ENCODE measurements around the gene PC. TPM values are rescaled to one million over a fixed set of nuclear protein-coding genes. Genes with fewer than 3 reads are reported as not detected.

The PC gene
- polyA plus RNA-seq, 1 of the 3 experiments (the other 2 are of a cell fraction): 9.7 TPM

DNA sequence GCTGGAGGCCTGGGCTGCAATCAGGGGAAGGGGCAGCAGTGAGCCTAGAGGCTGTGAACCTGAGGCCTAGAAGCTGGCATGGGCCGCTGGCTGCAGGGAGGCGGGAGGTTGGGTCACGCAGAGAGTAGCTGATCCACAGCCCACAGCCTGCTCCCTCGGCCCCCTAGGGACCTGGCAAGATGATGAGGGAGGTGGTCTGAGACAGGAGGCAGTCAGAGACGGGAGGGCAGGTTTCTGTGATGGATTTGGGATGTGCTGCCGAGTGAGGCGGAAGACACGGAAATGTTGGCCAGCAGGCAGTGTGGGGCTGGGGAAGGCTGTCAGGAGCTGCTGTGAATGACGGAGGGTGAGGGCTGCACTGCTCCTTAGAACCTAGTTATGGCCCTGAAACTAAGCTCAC lies 78.6 kb downstream of the PC start:
- no peaks in the 10 kb centered on the region for H3K79me2 ChIP-seq (ENCODE audit: insufficient read depth)
- no peaks in the 10 kb centered on the region for H3F3A ChIP-seq (replicated peaks; ENCODE audit: insufficient read depth)
- ChIA-PET CTCF (interaction anchor here (0.9 to 4.6 kb wide), 3 partner anchors 10 to 96 kb away, joined by 3 to 44 read pairs (median 4); partner anchors contain the start of gene C11orf86), POLR2A (no interaction called here)
- 96% methylated on average over 9 of the region's 9 CpGs for WGBS (ENCODE audit: low lambda C conversion rate)
- H3K9me2 ChIP-seq: no peaks in the 10 kb centered on the region
- no peaks in the 10 kb centered on the region for H3K36me3 ChIP-seq (replicated peaks in 1 of 2; ENCODE audit: control insufficient read depth in 1 of 2, insufficient read depth in 2 of 2, low read length in 1 of 2)
- no peak for TF ChIP-seq SIN3A (IDR thresholded peaks at IDR 0.05; ENCODE audit: borderline replicate concordance, low read depth, low read length)
- TF ChIP-seq, protein P1, sequence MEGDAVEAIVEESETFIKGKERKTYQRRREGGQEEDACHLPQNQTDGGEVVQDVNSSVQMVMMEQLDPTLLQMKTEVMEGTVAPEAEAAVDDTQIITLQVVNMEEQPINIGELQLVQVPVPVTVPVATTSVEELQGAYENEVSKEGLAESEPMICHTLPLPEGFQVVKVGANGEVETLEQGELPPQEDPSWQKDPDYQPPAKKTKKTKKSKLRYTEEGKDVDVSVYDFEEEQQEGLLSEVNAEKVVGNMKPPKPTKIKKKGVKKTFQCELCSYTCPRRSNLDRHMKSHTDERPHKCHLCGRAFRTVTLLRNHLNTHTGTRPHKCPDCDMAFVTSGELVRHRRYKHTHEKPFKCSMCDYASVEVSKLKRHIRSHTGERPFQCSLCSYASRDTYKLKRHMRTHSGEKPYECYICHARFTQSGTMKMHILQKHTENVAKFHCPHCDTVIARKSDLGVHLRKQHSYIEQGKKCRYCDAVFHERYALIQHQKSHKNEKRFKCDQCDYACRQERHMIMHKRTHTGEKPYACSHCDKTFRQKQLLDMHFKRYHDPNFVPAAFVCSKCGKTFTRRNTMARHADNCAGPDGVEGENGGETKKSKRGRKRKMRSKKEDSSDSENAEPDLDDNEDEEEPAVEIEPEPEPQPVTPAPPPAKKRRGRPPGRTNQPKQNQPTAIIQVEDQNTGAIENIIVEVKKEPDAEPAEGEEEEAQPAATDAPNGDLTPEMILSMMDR (IDR thresholded peaks at IDR 0.05): no peak
- no peak for TF ChIP-seq FOXM1 (IDR thresholded peaks at IDR 0.05; ENCODE audit: low read depth)
- TF ChIP-seq PBX3 (IDR thresholded peaks at IDR 0.05): no peak
- TF ChIP-seq, protein P2, sequence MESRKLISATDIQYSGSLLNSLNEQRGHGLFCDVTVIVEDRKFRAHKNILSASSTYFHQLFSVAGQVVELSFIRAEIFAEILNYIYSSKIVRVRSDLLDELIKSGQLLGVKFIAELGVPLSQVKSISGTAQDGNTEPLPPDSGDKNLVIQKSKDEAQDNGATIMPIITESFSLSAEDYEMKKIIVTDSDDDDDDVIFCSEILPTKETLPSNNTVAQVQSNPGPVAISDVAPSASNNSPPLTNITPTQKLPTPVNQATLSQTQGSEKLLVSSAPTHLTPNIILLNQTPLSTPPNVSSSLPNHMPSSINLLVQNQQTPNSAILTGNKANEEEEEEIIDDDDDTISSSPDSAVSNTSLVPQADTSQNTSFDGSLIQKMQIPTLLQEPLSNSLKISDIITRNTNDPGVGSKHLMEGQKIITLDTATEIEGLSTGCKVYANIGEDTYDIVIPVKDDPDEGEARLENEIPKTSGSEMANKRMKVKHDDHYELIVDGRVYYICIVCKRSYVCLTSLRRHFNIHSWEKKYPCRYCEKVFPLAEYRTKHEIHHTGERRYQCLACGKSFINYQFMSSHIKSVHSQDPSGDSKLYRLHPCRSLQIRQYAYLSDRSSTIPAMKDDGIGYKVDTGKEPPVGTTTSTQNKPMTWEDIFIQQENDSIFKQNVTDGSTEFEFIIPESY (IDR thresholded peaks at IDR 0.05; ENCODE audit: borderline replicate concordance, low read depth): no peak
- no peak for TF ChIP-seq USF1 (IDR thresholded peaks at IDR 0.05; ENCODE audit: borderline replicate concordance, low read depth)
- no peak for TF ChIP-seq RXRA (IDR thresholded peaks at IDR 0.05; ENCODE audit: borderline replicate concordance, low read depth)
- no peak for TF ChIP-seq GATA2 (CRISPR knock-in tag; IDR thresholded peaks at IDR 0.05)
- no peak for TF ChIP-seq RFX5 (IDR thresholded peaks at IDR 0.05; ENCODE audit: low read length)
- TF ChIP-seq MAX (IDR thresholded peaks at IDR 0.05; ENCODE audit: low read depth): no peak
- no peak for TF ChIP-seq TCF12 (IDR thresholded peaks at IDR 0.05)
- TF ChIP-seq NRF1 (IDR thresholded peaks at IDR 0.05; ENCODE audit: low read depth, low read length): no peak
- no peak for TF ChIP-seq MEF2A (IDR thresholded peaks at IDR 0.05; ENCODE audit: borderline replicate concordance, low read depth)
- no peak for TF ChIP-seq RAD21 (IDR thresholded peaks at IDR 0.05; ENCODE audit: low read length)
- TF ChIP-seq TEAD4 (IDR thresholded peaks at IDR 0.05; ENCODE audit: borderline replicate concordance, insufficient read depth): no peak
- no peaks in the 10 kb centered on the region for H3K27me3 ChIP-seq (ENCODE audit: insufficient read depth)
- H3K9ac ChIP-seq: no peak overlapping the region
- H2AFZ ChIP-seq (ENCODE audit: low read depth): no peak overlapping the region
- no peaks in the 10 kb centered on the region for H3K9me3 ChIP-seq
- no peak for DNase-seq
- peaks cover 4 to 47% of the 10 kb centered on the region in 2 experiments; a peak in 2 of 4 replicates for H3K4me1 ChIP-seq (ENCODE audit: control insufficient read depth in 1 of 2, insufficient read depth in 2 of 2, low read depth in 1 of 2, low read length in 1 of 2)
- no peak overlapping the region for H3K4me3 ChIP-seq (ENCODE audit: low read depth in 2 of 2, low read length in 1 of 2)
- no peak overlapping the region for H3K27ac ChIP-seq (ENCODE audit: low read depth in 2 of 2, low read length in 1 of 2)
- no peak overlapping the region for H3K4me2 ChIP-seq
- no peaks in the 10 kb centered on the region for H4K20me1 ChIP-seq (ENCODE audit: insufficient read depth)

Data from SK-N-SH (cell line).